ENCODE measurements around the gene PLXNA2.

- TF ChIP-seq CTCF (conservative IDR thresholded peaks at IDR 0.05; ENCODE audit: low read length) (no peak), EZH2phosphoT487 (IDR thresholded peaks at IDR 0.05; ENCODE audit: borderline replicate concordance, low read depth, low read length) (no peak)
These were observed 90.1 kb downstream of the PLXNA2 start for GRCh38 chr1:208154040-208154439.

All from OCI-LY7 (cell line).